Measurements from ENCODE around the gene BCL3. TPM values are rescaled to one million over a fixed set of nuclear protein-coding genes. Genes with fewer than 3 reads are reported as not detected.

The BCL3 gene
- total and polyA plus RNA-seq, 10 of the 15 experiments (the other 5 are each of a cell fraction or from before 2014, with no cell fraction given): 0.55 to 22.7 (median 3.6) TPM

DNA sequence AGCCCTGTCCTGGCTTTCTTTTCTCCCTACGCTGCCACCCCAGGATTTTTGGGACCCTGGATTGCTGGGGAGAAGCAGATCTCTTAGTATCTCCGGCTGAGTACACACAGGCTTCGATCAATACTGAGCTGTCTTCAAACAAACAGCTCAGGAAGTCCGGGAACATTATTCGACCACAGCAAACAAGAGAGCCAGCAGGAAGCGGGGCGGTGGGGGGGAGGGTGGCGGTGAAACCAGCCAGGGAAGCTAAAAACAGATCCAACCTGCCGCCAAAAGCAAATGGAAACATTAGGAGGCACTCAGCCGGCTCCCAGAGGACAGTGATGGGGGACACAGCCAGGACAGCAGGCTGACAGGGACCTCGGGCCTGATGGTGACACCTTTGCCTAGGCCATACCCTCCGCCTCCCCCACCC is 48.2 kb downstream of the BCL3 start:
- H4K20me1 ChIP-seq (ENCODE audit: control insufficient read depth, insufficient read depth): no peaks in the 10 kb centered on the region
- no TSS peak for BruUV-seq (replicated peaks)
- intact Hi-C loops (cut with micrococcal nuclease; ENCODE audit: unreplicated experiment): no loop called here
- H2AFZ ChIP-seq (ENCODE audit: control insufficient read depth, low read depth, low read length): peak overlapping the region; percentile 71
- H3K4me3 ChIP-seq: no peak overlapping the region
- in situ Hi-C loops (cut with MboI): no loop called here
- WGBS (ENCODE audit: insufficient coverage, insufficient replicate concordance, low lambda C conversion rate, missing lambda C conversion rate): 39% methylated on average over 12 of the region's 12 CpGs
- H3K27me3 ChIP-seq (replicated peaks in 1 of 2; ENCODE audit: control insufficient read depth in 2 of 2, insufficient read depth in 2 of 2, low read length in 1 of 2): no peaks in the 10 kb centered on the region
- DNase-seq (ENCODE audit: low read depth, low spot score) (no peak), FAIRE-seq (no peak), ATAC-seq (no peak)
- H3K4me2 ChIP-seq (ENCODE audit: control insufficient read depth, insufficient read depth): 0 out of 2 replicates have a peak overlapping the region, but pooled peaks have one; percentile 9
- TF ChIP-seq RUNX3 (IDR thresholded peaks at IDR 0.05; ENCODE audit: low read length) (0 out of 2 replicates have a peak, but pooled peaks have one; percentile 16), FOXK2 (IDR thresholded peaks at IDR 0.05) (no peak)
- H3K36me3 ChIP-seq (ENCODE audit: control insufficient read depth in 2 of 2, insufficient read depth in 2 of 2, low read length in 1 of 2): no peaks in the 10 kb centered on the region
- H3K9ac ChIP-seq (ENCODE audit: control insufficient read depth, insufficient read depth, low read length): peak overlapping the region; percentile 27; the same call in 1 of the 2 replicates
- ChIA-PET CTCF (interaction anchor here (0.7 to 4.1 kb wide), 4 partner anchors 12 to 320 kb away, joined by 3 to 24 read pairs (median 4); no protein-coding TSS in a partner anchor), RAD21 (ENCODE audit: unreplicated experiment) (interaction anchor here (0.6 to 1.3 kb wide), 2 partner anchors 50 to 142 kb away, joined by 3 read pairs; partner anchors contain the start of gene NECTIN2), POLR2A (no interaction called here), SMC1A (ENCODE audit: uncharacterized antibody, unreplicated experiment) (interaction anchor here (0.9 to 2.2 kb wide), 3 partner anchors 12 to 72 kb away, joined by 3 to 7 read pairs (median 4); no protein-coding TSS in a partner anchor)
- peaks cover 26% of the 10 kb centered on the region for H3K4me1 ChIP-seq (ENCODE audit: control insufficient read depth, insufficient read depth, low read length)
- H3K9me3 ChIP-seq (replicated peaks; ENCODE audit: control insufficient read depth, insufficient read depth, low read length): no peaks in the 10 kb centered on the region
- peak overlapping the region; percentile 44; the same call in 1 of the 2 replicates for H3K27ac ChIP-seq (ENCODE audit: control insufficient read depth, insufficient read depth)
- no peaks in the 10 kb centered on the region for H3K79me2 ChIP-seq (ENCODE audit: control insufficient read depth, insufficient read depth, low read length)

DNA sequence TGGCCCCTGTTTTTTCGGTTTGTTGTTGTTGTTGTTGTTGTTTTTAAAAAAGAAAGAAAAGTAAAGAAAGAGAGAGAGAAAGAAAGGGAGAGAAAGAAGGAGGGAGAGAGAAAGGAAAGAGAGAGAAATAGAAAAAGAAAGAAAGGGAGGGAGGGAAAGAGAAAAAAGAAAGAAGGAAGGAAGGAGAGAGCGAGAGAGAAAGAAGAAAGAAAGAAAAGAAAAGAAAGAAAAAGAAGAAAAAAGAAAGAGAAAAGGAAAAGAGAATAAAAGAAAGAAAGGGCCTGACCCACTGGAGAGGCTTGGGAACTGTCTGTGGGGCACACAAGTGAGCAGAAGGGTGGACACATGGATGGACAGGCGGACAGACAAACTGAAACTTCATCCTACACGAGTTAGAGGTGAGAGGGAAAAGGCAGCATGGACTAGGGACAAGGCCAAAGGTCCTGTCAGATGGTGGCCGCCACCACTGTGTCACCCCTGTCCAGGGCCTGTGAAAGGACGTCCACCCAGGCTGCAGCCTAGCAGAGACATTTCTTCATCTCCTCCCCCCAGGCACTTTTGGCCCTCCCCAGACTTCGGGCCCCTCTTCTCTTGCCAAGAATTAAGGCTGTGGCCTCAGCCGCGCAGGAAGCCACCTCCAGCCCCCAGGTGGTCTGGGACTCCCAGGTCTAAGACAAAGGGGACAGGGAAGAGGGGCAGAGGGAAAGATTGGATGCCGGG is 51.3 kb downstream of the BCL3 start:
- in situ Hi-C loops (cut with MboI): no loop called here
- Histone ChIP-seq H3K4me2 (ENCODE audit: control insufficient read depth, insufficient read depth) (no peak overlapping the region), H3K36me3 (ENCODE audit: control insufficient read depth in 2 of 2, insufficient read depth in 2 of 2, low read length in 1 of 2) (no peaks in the 10 kb centered on the region), H3K9ac (ENCODE audit: control insufficient read depth, insufficient read depth, low read length) (no peak overlapping the region), H4K20me1 (ENCODE audit: control insufficient read depth, insufficient read depth) (no peaks in the 10 kb centered on the region), H3K27ac (ENCODE audit: control insufficient read depth, insufficient read depth) (no peak overlapping the region), H3K4me1 (ENCODE audit: control insufficient read depth, insufficient read depth, low read length) (peaks cover 21% of the 10 kb centered on the region), H2AFZ (ENCODE audit: control insufficient read depth, low read depth, low read length) (no peak overlapping the region), H3K79me2 (ENCODE audit: control insufficient read depth, insufficient read depth, low read length) (no peaks in the 10 kb centered on the region), H3K9me3 (replicated peaks; ENCODE audit: control insufficient read depth, insufficient read depth, low read length) (no peaks in the 10 kb centered on the region), H3K4me3 (no peak overlapping the region), H3K27me3 (replicated peaks in 1 of 2; ENCODE audit: control insufficient read depth in 2 of 2, insufficient read depth in 2 of 2, low read length in 1 of 2) (no peaks in the 10 kb centered on the region; a peak in 1 of 4 replicates)
- WGBS (ENCODE audit: insufficient coverage, insufficient replicate concordance, low lambda C conversion rate, missing lambda C conversion rate): 32% methylated on average over 10 of the region's 10 CpGs
- FAIRE-seq (no peak), ATAC-seq (peak; percentile 8; the same call in 1 of the 3 replicates), DNase-seq (ENCODE audit: low read depth, low spot score) (no peak)
- ChIA-PET POLR2A (no interaction called here), SMC1A (ENCODE audit: uncharacterized antibody, unreplicated experiment) (interaction anchor here (1.8 kb wide), 1 partner anchor 76 kb away, joined by 4 read pairs; no protein-coding TSS in a partner anchor), CTCF (interaction anchor here (0.7 to 4.1 kb wide), 7 partner anchors 15 to 145 kb away, joined by 3 to 24 read pairs (median 5); no protein-coding TSS in a partner anchor), RAD21 (ENCODE audit: unreplicated experiment) (interaction anchor here (0.5 kb wide), 1 partner anchor 63 kb away, joined by 3 read pairs; no protein-coding TSS in a partner anchor)
- no TSS peak for BruUV-seq (replicated peaks)
- intact Hi-C loops (cut with micrococcal nuclease; ENCODE audit: unreplicated experiment): loop anchor here (5.0 kb wide), 1 partner anchor 43 kb away; no protein-coding TSS in a partner anchor
- TF ChIP-seq, protein P1, sequence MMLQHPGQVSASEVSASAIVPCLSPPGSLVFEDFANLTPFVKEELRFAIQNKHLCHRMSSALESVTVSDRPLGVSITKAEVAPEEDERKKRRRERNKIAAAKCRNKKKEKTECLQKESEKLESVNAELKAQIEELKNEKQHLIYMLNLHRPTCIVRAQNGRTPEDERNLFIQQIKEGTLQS (IDR thresholded peaks at IDR 0.05; ENCODE audit: borderline replicate concordance, extremely low read depth, low read depth, low read length): no peak
- TF ChIP-seq BMI1 (IDR thresholded peaks at IDR 0.05; ENCODE audit: borderline replicate concordance) (no peak), PAX5 (IDR thresholded peaks at IDR 0.05; ENCODE audit: borderline replicate concordance, low read depth, low read length) (no peak), FOXK2 (IDR thresholded peaks at IDR 0.05) (no peak), RBBP5 (conservative IDR thresholded peaks at IDR 0.05) (no peak), ZNF24 (IDR thresholded peaks at IDR 0.05) (no peak), TCF12 (IDR thresholded peaks at IDR 0.05; ENCODE audit: low read depth, low read length) (no peak)
- TF ChIP-seq, protein P2, sequence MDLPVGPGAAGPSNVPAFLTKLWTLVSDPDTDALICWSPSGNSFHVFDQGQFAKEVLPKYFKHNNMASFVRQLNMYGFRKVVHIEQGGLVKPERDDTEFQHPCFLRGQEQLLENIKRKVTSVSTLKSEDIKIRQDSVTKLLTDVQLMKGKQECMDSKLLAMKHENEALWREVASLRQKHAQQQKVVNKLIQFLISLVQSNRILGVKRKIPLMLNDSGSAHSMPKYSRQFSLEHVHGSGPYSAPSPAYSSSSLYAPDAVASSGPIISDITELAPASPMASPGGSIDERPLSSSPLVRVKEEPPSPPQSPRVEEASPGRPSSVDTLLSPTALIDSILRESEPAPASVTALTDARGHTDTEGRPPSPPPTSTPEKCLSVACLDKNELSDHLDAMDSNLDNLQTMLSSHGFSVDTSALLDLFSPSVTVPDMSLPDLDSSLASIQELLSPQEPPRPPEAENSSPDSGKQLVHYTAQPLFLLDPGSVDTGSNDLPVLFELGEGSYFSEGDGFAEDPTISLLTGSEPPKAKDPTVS (IDR thresholded peaks at IDR 0.05; ENCODE audit: low read depth, low read length): no peak
- TF ChIP-seq, protein P3, sequence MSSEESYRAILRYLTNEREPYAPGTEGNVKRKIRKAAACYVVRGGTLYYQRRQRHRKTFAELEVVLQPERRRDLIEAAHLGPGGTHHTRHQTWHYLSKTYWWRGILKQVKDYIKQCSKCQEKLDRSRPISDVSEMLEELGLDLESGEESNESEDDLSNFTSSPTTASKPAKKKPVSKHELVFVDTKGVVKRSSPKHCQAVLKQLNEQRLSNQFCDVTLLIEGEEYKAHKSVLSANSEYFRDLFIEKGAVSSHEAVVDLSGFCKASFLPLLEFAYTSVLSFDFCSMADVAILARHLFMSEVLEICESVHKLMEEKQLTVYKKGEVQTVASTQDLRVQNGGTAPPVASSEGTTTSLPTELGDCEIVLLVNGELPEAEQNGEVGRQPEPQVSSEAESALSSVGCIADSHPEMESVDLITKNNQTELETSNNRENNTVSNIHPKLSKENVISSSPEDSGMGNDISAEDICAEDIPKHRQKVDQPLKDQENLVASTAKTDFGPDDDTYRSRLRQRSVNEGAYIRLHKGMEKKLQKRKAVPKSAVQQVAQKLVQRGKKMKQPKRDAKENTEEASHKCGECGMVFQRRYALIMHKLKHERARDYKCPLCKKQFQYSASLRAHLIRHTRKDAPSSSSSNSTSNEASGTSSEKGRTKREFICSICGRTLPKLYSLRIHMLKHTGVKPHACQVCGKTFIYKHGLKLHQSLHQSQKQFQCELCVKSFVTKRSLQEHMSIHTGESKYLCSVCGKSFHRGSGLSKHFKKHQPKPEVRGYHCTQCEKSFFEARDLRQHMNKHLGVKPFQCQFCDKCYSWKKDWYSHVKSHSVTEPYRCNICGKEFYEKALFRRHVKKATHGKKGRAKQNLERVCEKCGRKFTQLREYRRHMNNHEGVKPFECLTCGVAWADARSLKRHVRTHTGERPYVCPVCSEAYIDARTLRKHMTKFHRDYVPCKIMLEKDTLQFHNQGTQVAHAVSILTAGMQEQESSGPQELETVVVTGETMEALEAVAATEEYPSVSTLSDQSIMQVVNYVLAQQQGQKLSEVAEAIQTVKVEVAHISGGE (CRISPR knock-in tag; IDR thresholded peaks at IDR 0.05): no peak
